ENCODE results near the gene RNH1.

The RNH1 gene

DNA sequence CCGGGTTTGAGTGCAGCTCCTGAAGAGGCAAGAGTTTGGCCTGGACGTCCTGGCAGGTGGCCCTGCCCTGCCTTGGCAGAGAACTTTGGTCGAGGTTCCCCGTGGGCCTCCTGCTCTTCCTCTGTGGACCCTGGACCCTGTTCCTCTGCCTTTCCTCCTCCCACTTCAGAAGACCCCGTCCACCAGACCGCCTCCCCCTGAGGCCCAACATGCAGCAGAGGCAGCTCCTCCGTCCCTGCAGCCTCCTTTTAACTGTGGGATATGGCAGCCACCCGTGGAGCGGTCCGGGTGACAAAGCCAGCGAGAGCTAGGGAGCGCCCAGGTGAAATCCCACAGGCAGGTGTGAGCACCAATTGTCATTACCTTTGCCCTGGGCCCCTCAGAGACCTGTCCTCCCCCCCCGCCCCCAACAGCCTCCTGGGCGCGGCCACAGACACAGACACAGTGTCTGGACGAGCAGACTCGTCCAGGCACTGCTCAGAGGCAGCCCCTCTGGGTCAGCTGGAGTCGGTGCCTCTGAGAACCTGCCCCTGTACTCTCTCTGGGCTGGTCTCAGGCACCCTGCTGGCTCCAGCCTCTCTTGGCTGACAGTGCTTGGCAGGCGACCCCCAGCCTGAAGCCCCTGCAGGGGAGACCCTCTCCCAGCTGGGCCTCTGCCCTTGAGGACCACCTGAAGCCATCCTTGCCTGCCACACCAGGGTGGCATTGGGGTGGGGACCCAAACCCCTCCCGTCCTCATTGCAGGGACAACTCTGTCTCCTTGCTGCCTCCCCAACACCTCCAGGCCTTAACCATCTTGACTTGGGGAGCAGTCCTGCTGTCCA lies 61.1 kb downstream of the RNH1 start:
- TF ChIP-seq PAX5 (IDR thresholded peaks at IDR 0.05; ENCODE audit: insufficient read depth, low read length, severe bottlenecking) (no peak), TAF1 (IDR thresholded peaks at IDR 0.05; ENCODE audit: low read depth, low read length) (no peak), POLR2A (IDR thresholded peaks at IDR 0.05; ENCODE audit: low read depth, low read length) (no peak), SPI1 (IDR thresholded peaks at IDR 0.05; ENCODE audit: low read depth, low read length) (no peak), POLR2AphosphoS5 (IDR thresholded peaks at IDR 0.05; ENCODE audit: low read depth, low read length) (no peak), POU2F2 (IDR thresholded peaks at IDR 0.05; ENCODE audit: low read depth, low read length) (no peak)
- DNase-seq (ENCODE audit: insufficient read length, low spot score): no peak
- FAIRE-seq: no peak
